GM20000 (cell line): Measurements from ENCODE around the gene TSSK6.

ENCODE experiments used
- DNase-seq: peaks from one replicate; pipeline ENCODE4 v3.0.0; 2012; ENCODE audit warnings: low spot score
- TF ChIP-seq, protein P1 (sequence below): IDR thresholded peaks from 2 replicates; pipeline ENCODE4 v1.5.1; 2012; ENCODE audit warnings: mild to moderate bottlenecking, control low read depth; ENCODE audit errors: extremely low read depth, missing control alignments

Gene TSSK6

DNA sequence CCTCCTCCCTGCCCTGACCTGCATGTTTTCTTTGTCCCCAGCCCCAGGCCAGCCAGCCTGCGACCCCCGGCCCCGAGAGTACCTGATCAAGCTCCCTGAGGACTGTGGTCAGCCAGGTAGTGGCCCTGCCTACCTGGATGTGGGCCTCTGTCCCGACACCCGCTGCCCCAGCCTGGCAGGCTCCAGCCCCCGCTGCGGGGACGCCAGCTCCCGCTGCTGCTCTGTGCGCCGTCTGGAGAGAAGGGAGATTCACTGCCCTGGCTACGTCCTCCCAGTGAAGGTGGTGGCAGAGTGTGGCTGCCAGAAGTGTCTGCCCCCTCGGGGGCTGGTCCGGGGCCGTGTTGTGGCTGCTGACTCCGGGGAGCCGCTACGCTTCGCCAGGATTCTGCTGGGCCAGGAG is 28.3 kb upstream of the TSSK6 start:
- DNase-seq = no peak
- TF ChIP-seq, protein P1, sequence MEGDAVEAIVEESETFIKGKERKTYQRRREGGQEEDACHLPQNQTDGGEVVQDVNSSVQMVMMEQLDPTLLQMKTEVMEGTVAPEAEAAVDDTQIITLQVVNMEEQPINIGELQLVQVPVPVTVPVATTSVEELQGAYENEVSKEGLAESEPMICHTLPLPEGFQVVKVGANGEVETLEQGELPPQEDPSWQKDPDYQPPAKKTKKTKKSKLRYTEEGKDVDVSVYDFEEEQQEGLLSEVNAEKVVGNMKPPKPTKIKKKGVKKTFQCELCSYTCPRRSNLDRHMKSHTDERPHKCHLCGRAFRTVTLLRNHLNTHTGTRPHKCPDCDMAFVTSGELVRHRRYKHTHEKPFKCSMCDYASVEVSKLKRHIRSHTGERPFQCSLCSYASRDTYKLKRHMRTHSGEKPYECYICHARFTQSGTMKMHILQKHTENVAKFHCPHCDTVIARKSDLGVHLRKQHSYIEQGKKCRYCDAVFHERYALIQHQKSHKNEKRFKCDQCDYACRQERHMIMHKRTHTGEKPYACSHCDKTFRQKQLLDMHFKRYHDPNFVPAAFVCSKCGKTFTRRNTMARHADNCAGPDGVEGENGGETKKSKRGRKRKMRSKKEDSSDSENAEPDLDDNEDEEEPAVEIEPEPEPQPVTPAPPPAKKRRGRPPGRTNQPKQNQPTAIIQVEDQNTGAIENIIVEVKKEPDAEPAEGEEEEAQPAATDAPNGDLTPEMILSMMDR = no peak

GRCh38 chr19:19543101-19543500 is 27.8 kb upstream of the TSSK6 start:
- TF ChIP-seq, protein P1 = no peak
- DNase-seq = no peak

- DNase-seq = no peak
- TF ChIP-seq, protein P1 = no peak
These were observed 27.2 kb upstream of the TSSK6 start for GRCh38 chr19:19542507-19542906.

- DNase-seq = no peak
- TF ChIP-seq, protein P1 = no peak
These were observed 26.3 kb upstream of the TSSK6 start for GRCh38 chr19:19541616-19542015.

DNA sequence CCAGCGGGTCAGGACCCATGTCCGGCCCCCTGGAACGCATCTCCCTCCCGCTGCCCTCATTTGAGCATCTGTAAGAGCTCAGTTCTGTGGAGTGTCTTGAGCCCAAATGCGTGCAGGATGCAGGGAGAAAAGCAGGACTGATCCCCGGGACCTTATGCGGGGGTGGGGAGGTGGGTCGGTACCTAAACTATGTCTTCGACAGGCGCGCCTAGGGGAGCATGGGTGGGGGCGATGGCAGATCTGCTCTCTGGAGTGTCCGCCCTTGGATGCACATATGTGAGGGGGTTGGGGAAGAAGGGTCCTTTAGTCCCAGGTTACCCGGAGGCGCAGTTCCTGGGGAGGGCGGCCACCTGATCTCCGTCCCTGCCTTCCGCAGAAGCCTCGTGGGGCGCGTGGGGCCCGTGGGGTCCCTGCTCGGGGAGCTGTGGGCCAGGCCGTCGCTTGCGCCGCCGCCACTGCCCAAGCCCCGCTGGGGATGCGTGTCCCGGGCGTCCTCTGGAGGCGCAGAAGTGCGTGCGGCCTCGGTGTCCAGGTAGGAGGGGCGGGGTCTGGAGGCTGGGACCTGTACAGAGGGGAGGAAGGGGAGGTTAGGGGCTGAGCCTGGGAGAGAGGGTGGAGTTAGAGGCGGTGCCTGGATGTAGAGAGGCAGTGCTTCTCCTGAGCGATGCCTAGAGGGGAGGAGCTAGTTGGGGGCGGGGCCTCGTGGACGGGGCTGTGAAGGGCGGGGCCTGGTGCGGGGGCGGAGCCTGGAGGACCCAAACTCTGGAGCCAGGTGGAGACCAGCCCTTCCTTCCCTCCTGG is 25.6 kb upstream of the TSSK6 start:
- peak; percentile 93 for DNase-seq
- TF ChIP-seq, protein P1 = no peak

DNA sequence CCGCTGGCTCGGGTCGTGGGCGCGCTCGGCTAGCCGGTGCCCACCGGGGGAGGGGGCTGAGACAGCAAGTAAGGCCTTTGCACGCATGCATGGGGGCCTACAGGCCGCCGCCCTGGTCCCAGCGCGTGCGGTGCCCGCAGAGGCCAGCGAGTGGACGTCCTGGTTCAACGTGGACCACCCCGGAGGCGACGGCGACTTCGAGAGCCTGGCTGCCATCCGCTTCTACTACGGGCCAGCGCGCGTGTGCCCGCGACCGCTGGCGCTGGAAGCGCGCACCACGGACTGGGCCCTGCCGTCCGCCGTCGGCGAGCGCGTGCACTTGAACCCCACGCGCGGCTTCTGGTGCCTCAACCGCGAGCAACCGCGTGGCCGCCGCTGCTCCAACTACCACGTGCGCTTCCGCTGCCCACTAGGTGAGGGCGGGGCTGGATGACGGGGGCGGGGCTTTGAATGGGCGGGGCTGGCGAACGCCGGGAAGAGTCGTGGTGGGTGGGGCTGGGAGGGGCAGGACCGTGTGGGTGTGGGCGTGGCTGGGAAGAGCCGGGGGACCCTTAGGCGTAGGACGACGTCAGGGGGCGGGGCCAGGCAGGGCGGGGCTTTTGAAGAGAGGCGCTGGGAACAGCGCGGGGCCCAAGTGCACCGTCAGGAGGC is 24.8 kb upstream of the TSSK6 start:
- DNase-seq = peak; percentile 90
- TF ChIP-seq, protein P1 = no peak

GRCh38 chr19:19539698-19540063 is 24.3 kb upstream of the TSSK6 start:
- TF ChIP-seq, protein P1 = no peak
- no peak for DNase-seq
